ENCODE data around the gene FUBP1. TPM values are rescaled to one million over a fixed set of nuclear protein-coding genes. Genes with fewer than 3 reads are reported as not detected.

The FUBP1 gene
- 74.1 and 84.5 TPM in 2 replicates for total RNA-seq

GRCh38 chr1:77978969-77979876 is at the start of gene FUBP1:
FUBP1 (minus strand) TSS chr1:77979072; CDS start chr1:77979004, 68 bp downstream.

GRCh38 chr1:78004719-78005447 is 26.0 kb upstream of the FUBP1 start, which contains the start of gene DNAJB4:
DNAJB4 (plus strand) TSS chr1:78004939; CDS start chr1:78005111, 172 bp downstream.

Other genes with a start within 250 kb of the FUBP1 start
- 35.5 and 44.0 TPM in 2 replicates for gene USP33, start 219.2 kb downstream of the FUBP1 start, total RNA-seq
- gene MIGA1, start 199.4 kb downstream of the FUBP1 start, total RNA-seq, result 9.2 and 10.4 TPM in 2 replicates
- gene NEXN, start 90.4 kb downstream of the FUBP1 start, total RNA-seq, result 2.9 and 5.3 TPM in 2 replicates
- gene DNAJB4, start 25.9 kb upstream of the FUBP1 start, total RNA-seq, result 48.2 and 49.6 TPM in 2 replicates
- 1.4 TPM in 2 replicates for gene GIPC2, start 66.9 kb upstream of the FUBP1 start, total RNA-seq